ENCODE results near the gene LILRB1.

DNA sequence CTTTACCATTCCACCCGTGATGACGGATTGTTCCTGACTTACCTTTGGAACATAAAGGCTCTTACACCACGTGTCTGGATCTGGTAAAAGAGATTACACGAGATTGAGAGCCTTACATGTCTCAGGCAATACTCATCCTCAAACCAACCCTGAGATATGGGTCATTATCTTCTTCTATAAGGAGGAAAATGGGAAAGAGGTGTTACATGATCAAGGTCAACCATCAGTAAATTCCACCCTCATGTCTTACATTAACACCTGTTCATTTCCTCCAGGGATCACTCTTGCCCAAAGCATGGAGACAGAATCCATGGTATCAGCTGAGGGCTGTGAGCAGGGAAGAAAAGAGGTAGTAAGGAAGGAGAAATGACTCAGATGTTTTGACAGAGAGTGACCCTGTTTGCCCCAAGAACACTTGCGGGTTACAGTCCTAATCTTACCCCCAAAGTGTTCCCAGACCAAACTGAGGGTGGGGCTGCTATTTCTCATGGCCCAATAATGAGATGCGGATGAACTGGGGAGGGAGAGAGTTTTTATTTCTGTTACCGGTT is 52.1 kb downstream of the LILRB1 start:
- TF ChIP-seq, protein P1, sequence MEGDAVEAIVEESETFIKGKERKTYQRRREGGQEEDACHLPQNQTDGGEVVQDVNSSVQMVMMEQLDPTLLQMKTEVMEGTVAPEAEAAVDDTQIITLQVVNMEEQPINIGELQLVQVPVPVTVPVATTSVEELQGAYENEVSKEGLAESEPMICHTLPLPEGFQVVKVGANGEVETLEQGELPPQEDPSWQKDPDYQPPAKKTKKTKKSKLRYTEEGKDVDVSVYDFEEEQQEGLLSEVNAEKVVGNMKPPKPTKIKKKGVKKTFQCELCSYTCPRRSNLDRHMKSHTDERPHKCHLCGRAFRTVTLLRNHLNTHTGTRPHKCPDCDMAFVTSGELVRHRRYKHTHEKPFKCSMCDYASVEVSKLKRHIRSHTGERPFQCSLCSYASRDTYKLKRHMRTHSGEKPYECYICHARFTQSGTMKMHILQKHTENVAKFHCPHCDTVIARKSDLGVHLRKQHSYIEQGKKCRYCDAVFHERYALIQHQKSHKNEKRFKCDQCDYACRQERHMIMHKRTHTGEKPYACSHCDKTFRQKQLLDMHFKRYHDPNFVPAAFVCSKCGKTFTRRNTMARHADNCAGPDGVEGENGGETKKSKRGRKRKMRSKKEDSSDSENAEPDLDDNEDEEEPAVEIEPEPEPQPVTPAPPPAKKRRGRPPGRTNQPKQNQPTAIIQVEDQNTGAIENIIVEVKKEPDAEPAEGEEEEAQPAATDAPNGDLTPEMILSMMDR (IDR thresholded peaks at IDR 0.05; ENCODE audit: low read length), result no peak
- no peak for TF ChIP-seq EZH2 (IDR thresholded peaks at IDR 0.05; ENCODE audit: borderline replicate concordance, low read length)
